Measurements from ENCODE around the gene HSD3B7. TPM values are rescaled to one million over a fixed set of nuclear protein-coding genes. Genes with fewer than 3 reads are reported as not detected.

The HSD3B7 gene
- total and polyA plus RNA-seq, 10 of the 15 experiments (the other 5 are each of a cell fraction or from before 2014, with no cell fraction given): 0.18 to 1.8 (median 0.48) TPM; not detected in 1

- TF ChIP-seq, protein P1, sequence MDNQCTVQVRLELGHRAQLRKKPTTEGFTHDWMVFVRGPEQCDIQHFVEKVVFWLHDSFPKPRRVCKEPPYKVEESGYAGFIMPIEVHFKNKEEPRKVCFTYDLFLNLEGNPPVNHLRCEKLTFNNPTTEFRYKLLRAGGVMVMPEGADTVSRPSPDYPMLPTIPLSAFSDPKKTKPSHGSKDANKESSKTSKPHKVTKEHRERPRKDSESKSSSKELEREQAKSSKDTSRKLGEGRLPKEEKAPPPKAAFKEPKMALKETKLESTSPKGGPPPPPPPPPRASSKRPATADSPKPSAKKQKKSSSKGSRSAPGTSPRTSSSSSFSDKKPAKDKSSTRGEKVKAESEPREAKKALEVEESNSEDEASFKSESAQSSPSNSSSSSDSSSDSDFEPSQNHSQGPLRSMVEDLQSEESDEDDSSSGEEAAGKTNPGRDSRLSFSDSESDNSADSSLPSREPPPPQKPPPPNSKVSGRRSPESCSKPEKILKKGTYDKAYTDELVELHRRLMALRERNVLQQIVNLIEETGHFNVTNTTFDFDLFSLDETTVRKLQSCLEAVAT (IDR thresholded peaks at IDR 0.05): no peak
- TF ChIP-seq, protein P2, sequence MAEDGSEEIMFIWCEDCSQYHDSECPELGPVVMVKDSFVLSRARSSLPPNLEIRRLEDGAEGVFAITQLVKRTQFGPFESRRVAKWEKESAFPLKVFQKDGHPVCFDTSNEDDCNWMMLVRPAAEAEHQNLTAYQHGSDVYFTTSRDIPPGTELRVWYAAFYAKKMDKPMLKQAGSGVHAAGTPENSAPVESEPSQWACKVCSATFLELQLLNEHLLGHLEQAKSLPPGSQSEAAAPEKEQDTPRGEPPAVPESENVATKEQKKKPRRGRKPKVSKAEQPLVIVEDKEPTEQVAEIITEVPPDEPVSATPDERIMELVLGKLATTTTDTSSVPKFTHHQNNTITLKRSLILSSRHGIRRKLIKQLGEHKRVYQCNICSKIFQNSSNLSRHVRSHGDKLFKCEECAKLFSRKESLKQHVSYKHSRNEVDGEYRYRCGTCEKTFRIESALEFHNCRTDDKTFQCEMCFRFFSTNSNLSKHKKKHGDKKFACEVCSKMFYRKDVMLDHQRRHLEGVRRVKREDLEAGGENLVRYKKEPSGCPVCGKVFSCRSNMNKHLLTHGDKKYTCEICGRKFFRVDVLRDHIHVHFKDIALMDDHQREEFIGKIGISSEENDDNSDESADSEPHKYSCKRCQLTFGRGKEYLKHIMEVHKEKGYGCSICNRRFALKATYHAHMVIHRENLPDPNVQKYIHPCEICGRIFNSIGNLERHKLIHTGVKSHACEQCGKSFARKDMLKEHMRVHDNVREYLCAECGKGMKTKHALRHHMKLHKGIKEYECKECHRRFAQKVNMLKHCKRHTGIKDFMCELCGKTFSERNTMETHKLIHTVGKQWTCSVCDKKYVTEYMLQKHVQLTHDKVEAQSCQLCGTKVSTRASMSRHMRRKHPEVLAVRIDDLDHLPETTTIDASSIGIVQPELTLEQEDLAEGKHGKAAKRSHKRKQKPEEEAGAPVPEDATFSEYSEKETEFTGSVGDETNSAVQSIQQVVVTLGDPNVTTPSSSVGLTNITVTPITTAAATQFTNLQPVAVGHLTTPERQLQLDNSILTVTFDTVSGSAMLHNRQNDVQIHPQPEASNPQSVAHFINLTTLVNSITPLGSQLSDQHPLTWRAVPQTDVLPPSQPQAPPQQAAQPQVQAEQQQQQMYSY (CRISPR knock-in tag; IDR thresholded peaks at IDR 0.05): no peak
- TF ChIP-seq KLF5 (IDR thresholded peaks at IDR 0.05; ENCODE audit: partially characterized antibody): no peak
- TF ChIP-seq IKZF1 (conservative IDR thresholded peaks at IDR 0.05): no peak
- TF ChIP-seq ZNF24 (IDR thresholded peaks at IDR 0.05): no peak
- TF ChIP-seq MTA3 (IDR thresholded peaks at IDR 0.05; ENCODE audit: borderline replicate concordance, low read length): no peak
- TF ChIP-seq ZBTB11 (CRISPR knock-in tag; IDR thresholded peaks at IDR 0.05): no peak
- no peak for TF ChIP-seq CBX3 (IDR thresholded peaks at IDR 0.05; ENCODE audit: borderline replicate concordance, low read depth)
Observed at GRCh38 chr16:30944352-30944751, 40.7 kb upstream of the HSD3B7 start.

More at GRCh38 chr16:30944352-30944751, 40.7 kb upstream of the HSD3B7 start:
- intact Hi-C loops (cut with micrococcal nuclease; ENCODE audit: unreplicated experiment) (no loop called here), in situ Hi-C loops (cut with MboI) (no loop called here)
- no peak overlapping the region for H3K27ac ChIP-seq (ENCODE audit: control insufficient read depth, insufficient read depth)
- no peaks in the 10 kb centered on the region for H3K9me3 ChIP-seq (replicated peaks; ENCODE audit: control insufficient read depth, insufficient read depth, low read length)
- RAD21 ChIA-PET (ENCODE audit: unreplicated experiment): interaction anchor here (1.4 kb wide), 1 partner anchor 43 kb away, joined by 5 read pairs; no protein-coding TSS in a partner anchor
- POLR2A ChIA-PET: interaction anchor here (0.6 kb wide), 1 partner anchor 227 kb away, joined by 6 read pairs; no protein-coding TSS in a partner anchor
- ATAC-seq (no peak), FAIRE-seq (no peak), DNase-seq (ENCODE audit: low read depth, low spot score) (no peak)
- no peaks in the 10 kb centered on the region for H4K20me1 ChIP-seq (ENCODE audit: control insufficient read depth, insufficient read depth)
- no peak overlapping the region for H3K9ac ChIP-seq (ENCODE audit: control insufficient read depth, insufficient read depth, low read length)
- SMC1A ChIA-PET (ENCODE audit: uncharacterized antibody, unreplicated experiment): interaction anchor here (0.7 to 1.2 kb wide), 2 partner anchors 43 to 129 kb away, joined by 3 read pairs; no protein-coding TSS in a partner anchor
- no TSS peak for BruUV-seq (replicated peaks)
- H3K36me3 ChIP-seq (ENCODE audit: control insufficient read depth in 2 of 2, insufficient read depth in 2 of 2, low read length in 1 of 2): peaks cover 1 to 7% of the 10 kb centered on the region in 2 experiments; a peak in 2 of 4 replicates
- H3K4me2 ChIP-seq (ENCODE audit: control insufficient read depth, insufficient read depth): no peak overlapping the region
- peaks cover 5% of the 10 kb centered on the region for H3K79me2 ChIP-seq (ENCODE audit: control insufficient read depth, insufficient read depth, low read length)
- no peak overlapping the region for H2AFZ ChIP-seq (ENCODE audit: control insufficient read depth, low read depth, low read length)
- H3K4me1 ChIP-seq (ENCODE audit: control insufficient read depth, insufficient read depth, low read length): peaks cover 9% of the 10 kb centered on the region
- no peak overlapping the region for H3K4me3 ChIP-seq
- CTCF ChIA-PET: interaction anchor here (1.0 to 5.0 kb wide), 5 partner anchors 10 to 414 kb away, joined by 3 to 60 read pairs (median 4); no protein-coding TSS in a partner anchor
- H3K27me3 ChIP-seq (replicated peaks in 1 of 2; ENCODE audit: control insufficient read depth in 2 of 2, insufficient read depth in 2 of 2, low read length in 1 of 2): no peaks in the 10 kb centered on the region
